Endothelial cell of umbilical vein (primary cell): ENCODE data around the gene MMP1. TPM values are rescaled to one million over a fixed set of nuclear protein-coding genes. Genes with fewer than 3 reads are reported as not detected.

Experiments used
- BruUV-seq: library from RNA; stranded (reverse); fragments of 400-500 nt; replicated peaks from 2 replicates; lab custom pipeline; 2021; lab: Mats Ljungman, UMichigan
- CTCF ChIA-PET: fragments of 300-600, 350-600 bp; sonication (Branson Sonifier 250); formaldehyde crosslinking; loops from one replicate; lab custom pipeline; 2021; ENCODE audit warnings: antibody characterized with exemption, inconsistent platforms; lab: Charles Lee
- POLR2A ChIA-PET: fragments of 300-600, 350-600 bp; sonication (Branson Sonifier 250); formaldehyde crosslinking; loops from one replicate; lab custom pipeline; 2021; ENCODE audit warnings: antibody characterized with exemption, inconsistent platforms; lab: Charles Lee
- DNase-seq: peaks from one replicate; pipeline ENCODE4 v3.0.0-alpha.2; 2011; ENCODE audit warnings: low read depth, low spot score
- FAIRE-seq: peaks from 2 replicates; lab custom pipeline; 2011; peaks lifted over from hg19 to GRCh38; lab: Jason Lieb, UNC
- H2AFZ ChIP-seq: 2 replicates; pipeline ENCODE4 v1.6.0; 2012; ENCODE audit warnings: low read depth, low read length, control low read depth, inconsistent platforms
- H3K27ac ChIP-seq: 2 replicates; pipeline ENCODE4 v1.5.1; 2011; ENCODE audit warnings: low read depth, mild to moderate bottlenecking, control low read depth, low read length, moderate library complexity; ENCODE audit not compliant: insufficient read depth
- H3K27me3 ChIP-seq, 2 experiments: 2 replicates each; pipeline versions ENCODE4 v1.6.0 to v1.6.1; 2011; ENCODE audit warnings: low read length in 2 of 2, mixed read lengths in 1 of 2; ENCODE audit not compliant: control insufficient read depth in 2 of 2, insufficient read depth in 2 of 2
- H3K36me3 ChIP-seq, 2 experiments: 2 replicates in 1 of 2; 3 replicates in 1 of 2; pipeline ENCODE4 v1.5.1; 2011; ENCODE audit warnings: low read length in 2 of 2, mild to moderate bottlenecking in 1 of 2, moderate library complexity in 1 of 2; ENCODE audit not compliant: control insufficient read depth in 2 of 2, insufficient read depth in 2 of 2; ENCODE audit errors: extremely low read depth in 1 of 2
- H3K4me1 ChIP-seq: 3 replicates; pipeline ENCODE4 v1.5.1; 2011; ENCODE audit warnings: mild to moderate bottlenecking, low read length; ENCODE audit not compliant: control insufficient read depth, insufficient read depth; ENCODE audit errors: extremely low read depth
- H3K4me2 ChIP-seq: 2 replicates; pipeline ENCODE4 v1.6.1; 2011; ENCODE audit warnings: low read length, control low read depth, mixed read lengths; ENCODE audit not compliant: insufficient read depth
- H3K4me3 ChIP-seq, 3 experiments: fragments of 200-600 bp in 1 of 3; sonication (generic), shearing (Covaris generic) in 1 of 3; replicated peaks in 1 of 3; 2 replicates each; pipeline ENCODE4 v1.5.1; 2011 to 2016; ENCODE audit warnings: control low read depth in 3 of 3, low read length in 3 of 3, mild to moderate bottlenecking in 2 of 3, inconsistent platforms in 1 of 3, low read depth in 1 of 3, moderate library complexity in 1 of 3; ENCODE audit not compliant: insufficient read depth in 1 of 3
- H3K79me2 ChIP-seq: 2 replicates; pipeline ENCODE4 v1.6.0; 2012; ENCODE audit warnings: low read length, inconsistent platforms; ENCODE audit not compliant: control insufficient read depth, insufficient read depth
- H3K9ac ChIP-seq: replicated peaks from 2 replicates; pipeline ENCODE3; 2011; ENCODE audit warnings: low read length, control low read depth; ENCODE audit not compliant: insufficient read depth; ENCODE audit errors: extremely low read depth
- H3K9me1 ChIP-seq: replicated peaks from 3 replicates; pipeline ENCODE4 v1.6.0; 2011; ENCODE audit warnings: mild to moderate bottlenecking, low read length; ENCODE audit not compliant: control insufficient read depth, insufficient read depth; ENCODE audit errors: extremely low read depth
- H3K9me3 ChIP-seq: replicated peaks from 2 replicates; pipeline ENCODE4 v1.5.1; 2012; ENCODE audit warnings: low read length, inconsistent platforms; ENCODE audit not compliant: control insufficient read depth, insufficient read depth
- H4K20me1 ChIP-seq: replicated peaks from 2 replicates; pipeline ENCODE3; 2011; ENCODE audit warnings: mild to moderate bottlenecking, low read length; ENCODE audit not compliant: control insufficient read depth, insufficient read depth; ENCODE audit errors: extremely low read depth
- CTCF ChIP-seq, 2 donors: IDR thresholded peaks; 1 replicate in 1 of 2; 2 replicates in 1 of 2; pipeline ENCODE4 v1.5.1; 2011; ENCODE audit warnings: low read length in 2 of 2, mild to moderate bottlenecking in 2 of 2, moderate library complexity in 2 of 2, control low read depth in 1 of 2, inconsistent platforms in 1 of 2, low read depth in 1 of 2; ENCODE audit not compliant: insufficient read depth in 1 of 2; ENCODE audit errors: extremely low read depth in 1 of 2
- JUN ChIP-seq: IDR thresholded peaks from 2 replicates; pipeline ENCODE4 v1.6.1; 2011; ENCODE audit warnings: borderline replicate concordance, low read depth; ENCODE audit not compliant: insufficient read length, insufficient read depth
- MAX ChIP-seq: IDR thresholded peaks from 2 replicates; pipeline ENCODE4 v1.6.1; 2011; ENCODE audit not compliant: insufficient read depth, insufficient read length
- POLR2AphosphoS5 ChIP-seq: IDR thresholded peaks from 2 replicates; pipeline ENCODE4 v1.6.1; 2012; ENCODE audit warnings: low read depth, mild to moderate bottlenecking, control low read depth, low read length, moderate library complexity; ENCODE audit not compliant: insufficient read depth
- dilution Hi-C: fragments of 300-500 bp; cut with MboI; formaldehyde crosslinking; loops from one replicate; pipeline ENCODE4 v1.15.0; 2019; ENCODE audit warnings: low sequenced_read_pairs; ENCODE audit not compliant: extremely low pct_ligation_motif_present
- intact Hi-C: fragments of 100-400 bp; cut with micrococcal nuclease; formaldehyde crosslinking; loops from one replicate; pipeline ENCODE4 v1.10.0; 2022
- polyA plus RNA-seq, 4 experiments: library from polyadenylated mRNA; depleted of rRNA in 3 of 4; stranded (reverse) in 3 of 4; unstranded in 1 of 4; fragments of >200 nt; gene quantifications; 2 replicates each; pipeline versions ENCODE4 v1.2.1 to v1.2.3, GENCODE V29; 2011 to 2012; ENCODE audit warnings: missing spikeins in 1 of 4
- total RNA-seq: library from RNA; stranded (reverse); gene quantifications from 2 replicates; pipeline ENCODE4 v1.2.3, GENCODE V29; 2021

MMP1 gene
- total and polyA plus RNA-seq, 2 donors (not counting 3 experiments of a cell fraction or from before 2014, with no cell fraction given): 1.4 to 1,694 TPM

- FAIRE-seq (no peak), DNase-seq (peak; percentile 48)
- Histone ChIP-seq H3K27me3 (no peaks in the 10 kb centered on the region), H3K4me1 (peaks cover 17% of the 10 kb centered on the region), H3K9me1 (no peaks in the 10 kb centered on the region), H3K4me3 (no peak overlapping the region), H3K27ac (no peak overlapping the region), H2AFZ (no peak overlapping the region), H4K20me1 (no peaks in the 10 kb centered on the region), H3K79me2 (peaks cover 12% of the 10 kb centered on the region), H3K9ac (no peak overlapping the region), H3K9me3 (no peaks in the 10 kb centered on the region), H3K36me3 (no peaks in the 10 kb centered on the region), H3K4me2 (no peak overlapping the region)
- TF ChIP-seq JUN (no peak), CTCF (IDR thresholded peaks at IDR 0.05; ENCODE audit: extremely low read depth in 1 of 2, insufficient read depth in 1 of 2, low read depth in 1 of 2, low read length in 2 of 2) (peak; percentile 60 to 66), MAX (no peak), POLR2AphosphoS5 (no peak)
- ChIA-PET POLR2A (no interaction called here), CTCF (interaction anchor here (0.6 to 1.9 kb wide), 14 partner anchors 10 to 262 kb away, joined by 3 to 12 read pairs (median 4); partner anchors contain the start of gene MMP10)
- dilution Hi-C loops (no loop called here), intact Hi-C loops (loop anchor here (1.0 to 10.0 kb wide), 5 partner anchors 61 to 680 kb away; partner anchors contain the start of gene YAP1)
- BruUV-seq: no TSS peak
Measured at GRCh38 chr11:102794382-102794781, 3.6 kb downstream of the MMP1 start.
